Panc1 (cell line): Measurements from ENCODE around the gene NYAP2. TPM values are rescaled to one million over a fixed set of nuclear protein-coding genes. Genes with fewer than 3 reads are reported as not detected.

Experiments
- ATAC-seq: fragments of 200-7000 bp; cut with Tn5 transposase; 2 replicates; pipeline ENCODE4 v1.9.1; 2020; ENCODE audit warnings: mild to moderate bottlenecking, moderate library complexity
- BruUV-seq: library from RNA; stranded (reverse); fragments of 400-500 nt; replicated peaks from 2 replicates; lab custom pipeline; 2021; lab: Mats Ljungman, UMichigan
- CTCF ChIA-PET: fragments of 300-600 bp; sonication (Branson Sonifier 250); formaldehyde crosslinking; loops from one replicate; lab custom pipeline; 2022; ENCODE audit warnings: antibody characterized with exemption; lab: Charles Lee
- POLR2A ChIA-PET: fragments of 300-600 bp; sonication (Branson Sonifier 250); formaldehyde crosslinking; loops from one replicate; lab custom pipeline; 2022; ENCODE audit warnings: antibody characterized with exemption; lab: Charles Lee
- DNase-seq: peaks from one replicate; pipeline ENCODE4 v3.0.0-alpha.2; 2010; ENCODE audit warnings: low read depth, low spot score
- H3K27ac ChIP-seq: 2 replicates; pipeline ENCODE4 v1.5.1; 2011; ENCODE audit warnings: mild to moderate bottlenecking, low read length, inconsistent platforms
- H3K27me3 ChIP-seq: fragments of 200-500 bp; sonication (Bioruptor generic); 2 replicates; pipeline ENCODE4 v1.6.0; 2014; ENCODE audit warnings: low read length, inconsistent platforms; ENCODE audit not compliant: control insufficient read depth, insufficient read depth
- H3K36me3 ChIP-seq: fragments of 200-500 bp; sonication (Bioruptor generic); 2 replicates; pipeline ENCODE4 v1.5.1; 2014; ENCODE audit warnings: inconsistent platforms, mild to moderate bottlenecking, low read length, moderate library complexity; ENCODE audit not compliant: control insufficient read depth, insufficient read depth
- H3K4me1 ChIP-seq: 2 replicates; pipeline ENCODE4 v1.5.1; 2011; ENCODE audit warnings: inconsistent platforms, mild to moderate bottlenecking, low read length, moderate library complexity; ENCODE audit not compliant: control insufficient read depth, insufficient read depth
- H3K4me3 ChIP-seq, 2 experiments: 2 replicates each; pipeline ENCODE4 v1.5.1; 2011 to 2012; ENCODE audit warnings: low read depth in 2 of 2, low read length in 2 of 2, mild to moderate bottlenecking in 2 of 2, inconsistent platforms in 1 of 2, moderate library complexity in 1 of 2
- H3K9me3 ChIP-seq: fragments of 200-500 bp; sonication (Bioruptor generic); 2 replicates; pipeline ENCODE4 v1.5.1; 2014; ENCODE audit warnings: low read depth, mild to moderate bottlenecking, inconsistent platforms, low read length, moderate library complexity; ENCODE audit not compliant: control insufficient read depth, insufficient read depth
- POLR2AphosphoS5 ChIP-seq: IDR thresholded peaks from 2 replicates; pipeline ENCODE4 v1.6.1; 2012; ENCODE audit warnings: mild to moderate bottlenecking, low read depth, low read length, moderate library complexity
- REST ChIP-seq, 2 experiments: IDR thresholded peaks; 2 replicates each; pipeline ENCODE4 v1.6.1; 2011 to 2012; ENCODE audit warnings: low read depth in 2 of 2, control low read depth in 1 of 2, low read length in 1 of 2, mild to moderate bottlenecking in 1 of 2, moderate library complexity in 1 of 2; ENCODE audit not compliant: insufficient read depth in 1 of 2
- TCF7L2 ChIP-seq: IDR thresholded peaks from 2 replicates; pipeline ENCODE4 v1.6.1; 2011; ENCODE audit warnings: mild to moderate bottlenecking, low read depth, low read length, inconsistent platforms
- in situ Hi-C: cut with HindIII; loops from 2 replicates; pipeline ENCODE4 v1.10.0; 2016; ENCODE audit warnings: low sequenced_read_pairs, low pct_unique_long_range_greater_than_20kb
- intact Hi-C: fragments of 100-400 bp; cut with micrococcal nuclease; formaldehyde crosslinking; loops from one replicate; pipeline ENCODE4 v1.10.0; 2022; ENCODE audit not compliant: unreplicated experiment
- total RNA-seq: library from RNA; stranded (reverse); gene quantifications from one replicate; pipeline ENCODE4 v1.2.1, GENCODE V29; 2021; ENCODE audit not compliant: unreplicated experiment

NYAP2 gene
- total RNA-seq, 1 experiment from 2014 or later = not detected

GRCh38 chr2:225400060-225400511 lies 576 bp downstream of the NYAP2 start:
- H3K4me3 ChIP-seq = no peak overlapping the region
- ChIA-PET CTCF (no interaction called here), POLR2A (no interaction called here)
- H3K9me3 ChIP-seq = no peaks in the 10 kb centered on the region
- intact Hi-C loops = no loop called here
- DNase-seq (no peak), ATAC-seq (no peak)
- H3K27ac ChIP-seq = no peak overlapping the region
- peak; percentile 89 to 92 for TF ChIP-seq REST (IDR thresholded peaks at IDR 0.05; ENCODE audit: insufficient read depth in 1 of 2, low read depth in 2 of 2, low read length in 1 of 2)
- no peak for TF ChIP-seq POLR2AphosphoS5
- no peaks in the 10 kb centered on the region for H3K27me3 ChIP-seq
- in situ Hi-C loops = no loop called here
- H3K4me1 ChIP-seq = no peaks in the 10 kb centered on the region
- no TSS peak for BruUV-seq
- H3K36me3 ChIP-seq = no peaks in the 10 kb centered on the region

GRCh38 chr2:225400546-225401400 lies 1.3 kb downstream of the NYAP2 start:
- intact Hi-C loops = no loop called here
- Histone ChIP-seq H3K4me1 (no peaks in the 10 kb centered on the region), H3K36me3 (no peaks in the 10 kb centered on the region), H3K4me3 (no peak overlapping the region), H3K27ac (no peak overlapping the region), H3K9me3 (no peaks in the 10 kb centered on the region), H3K27me3 (no peaks in the 10 kb centered on the region)
- ATAC-seq (no peak), DNase-seq (no peak)
- in situ Hi-C loops = no loop called here
- ChIA-PET CTCF (no interaction called here), POLR2A (no interaction called here)
- no TSS peak for BruUV-seq
- TF ChIP-seq TCF7L2 (no peak), REST (IDR thresholded peaks at IDR 0.05; ENCODE audit: insufficient read depth in 1 of 2, low read depth in 2 of 2, low read length in 1 of 2) (no peak), POLR2AphosphoS5 (no peak)
